Endothelial cell of umbilical vein (primary cell): ENCODE results near the gene CTR9. TPM values are rescaled to one million over a fixed set of nuclear protein-coding genes. Genes with fewer than 3 reads are reported as not detected.

Experiments
- BruUV-seq: library from RNA; stranded (reverse); fragments of 400-500 nt; replicated peaks from 2 replicates; lab custom pipeline; 2021; lab: Mats Ljungman, UMichigan
- CTCF ChIA-PET: fragments of 300-600, 350-600 bp; sonication (Branson Sonifier 250); formaldehyde crosslinking; loops from one replicate; lab custom pipeline; 2021; ENCODE audit warnings: antibody characterized with exemption, inconsistent platforms; lab: Charles Lee
- POLR2A ChIA-PET: fragments of 300-600, 350-600 bp; sonication (Branson Sonifier 250); formaldehyde crosslinking; loops from one replicate; lab custom pipeline; 2021; ENCODE audit warnings: antibody characterized with exemption, inconsistent platforms; lab: Charles Lee
- DNase-seq: peaks from one replicate; pipeline ENCODE4 v3.0.0-alpha.2; 2011; ENCODE audit warnings: low read depth, low spot score
- FAIRE-seq: peaks from 2 replicates; lab custom pipeline; 2011; peaks lifted over from hg19 to GRCh38; lab: Jason Lieb, UNC
- H2AFZ ChIP-seq: 2 replicates; pipeline ENCODE4 v1.6.0; 2012; ENCODE audit warnings: low read depth, low read length, control low read depth, inconsistent platforms
- H3K27ac ChIP-seq: 2 replicates; pipeline ENCODE4 v1.5.1; 2011; ENCODE audit warnings: low read depth, mild to moderate bottlenecking, control low read depth, low read length, moderate library complexity; ENCODE audit not compliant: insufficient read depth
- H3K27me3 ChIP-seq, 2 experiments: 2 replicates each; pipeline versions ENCODE4 v1.6.0 to v1.6.1; 2011; ENCODE audit warnings: low read length in 2 of 2, mixed read lengths in 1 of 2; ENCODE audit not compliant: control insufficient read depth in 2 of 2, insufficient read depth in 2 of 2
- H3K36me3 ChIP-seq, 2 experiments: 2 replicates in 1 of 2; 3 replicates in 1 of 2; pipeline ENCODE4 v1.5.1; 2011; ENCODE audit warnings: low read length in 2 of 2, mild to moderate bottlenecking in 1 of 2, moderate library complexity in 1 of 2; ENCODE audit not compliant: control insufficient read depth in 2 of 2, insufficient read depth in 2 of 2; ENCODE audit errors: extremely low read depth in 1 of 2
- H3K4me1 ChIP-seq: 3 replicates; pipeline ENCODE4 v1.5.1; 2011; ENCODE audit warnings: mild to moderate bottlenecking, low read length; ENCODE audit not compliant: control insufficient read depth, insufficient read depth; ENCODE audit errors: extremely low read depth
- H3K4me2 ChIP-seq: 2 replicates; pipeline ENCODE4 v1.6.1; 2011; ENCODE audit warnings: low read length, control low read depth, mixed read lengths; ENCODE audit not compliant: insufficient read depth
- H3K4me3 ChIP-seq, 3 experiments: fragments of 200-600 bp in 1 of 3; sonication (generic), shearing (Covaris generic) in 1 of 3; replicated peaks in 1 of 3; 2 replicates each; pipeline ENCODE4 v1.5.1; 2011 to 2016; ENCODE audit warnings: control low read depth in 3 of 3, low read length in 3 of 3, mild to moderate bottlenecking in 2 of 3, inconsistent platforms in 1 of 3, low read depth in 1 of 3, moderate library complexity in 1 of 3; ENCODE audit not compliant: insufficient read depth in 1 of 3
- H3K79me2 ChIP-seq: 2 replicates; pipeline ENCODE4 v1.6.0; 2012; ENCODE audit warnings: low read length, inconsistent platforms; ENCODE audit not compliant: control insufficient read depth, insufficient read depth
- H3K9ac ChIP-seq: replicated peaks from 2 replicates; pipeline ENCODE3; 2011; ENCODE audit warnings: low read length, control low read depth; ENCODE audit not compliant: insufficient read depth; ENCODE audit errors: extremely low read depth
- H3K9me1 ChIP-seq: replicated peaks from 3 replicates; pipeline ENCODE4 v1.6.0; 2011; ENCODE audit warnings: mild to moderate bottlenecking, low read length; ENCODE audit not compliant: control insufficient read depth, insufficient read depth; ENCODE audit errors: extremely low read depth
- H3K9me3 ChIP-seq: replicated peaks from 2 replicates; pipeline ENCODE4 v1.5.1; 2012; ENCODE audit warnings: low read length, inconsistent platforms; ENCODE audit not compliant: control insufficient read depth, insufficient read depth
- H4K20me1 ChIP-seq: replicated peaks from 2 replicates; pipeline ENCODE3; 2011; ENCODE audit warnings: mild to moderate bottlenecking, low read length; ENCODE audit not compliant: control insufficient read depth, insufficient read depth; ENCODE audit errors: extremely low read depth
- CTCF ChIP-seq, 2 donors: IDR thresholded peaks; 1 replicate in 1 of 2; 2 replicates in 1 of 2; pipeline ENCODE4 v1.5.1; 2011; ENCODE audit warnings: low read length in 2 of 2, mild to moderate bottlenecking in 2 of 2, moderate library complexity in 2 of 2, control low read depth in 1 of 2, inconsistent platforms in 1 of 2, low read depth in 1 of 2; ENCODE audit not compliant: insufficient read depth in 1 of 2; ENCODE audit errors: extremely low read depth in 1 of 2
- EZH2 ChIP-seq: IDR thresholded peaks from 2 replicates; pipeline ENCODE4 v1.6.1; 2012; ENCODE audit warnings: borderline replicate concordance, low read depth, mild to moderate bottlenecking, moderate library complexity, low read length, inconsistent platforms; ENCODE audit not compliant: severe bottlenecking
- FOS ChIP-seq: IDR thresholded peaks from 2 replicates; pipeline ENCODE4 v1.6.1; 2011; ENCODE audit warnings: mild to moderate bottlenecking, low read length, moderate library complexity, borderline replicate concordance; ENCODE audit not compliant: insufficient read depth
- GATA2 ChIP-seq: IDR thresholded peaks from 2 replicates; pipeline ENCODE4 v1.7.0; 2011; ENCODE audit warnings: low read depth, mild to moderate bottlenecking, moderate library complexity, mixed read lengths, low read length; ENCODE audit not compliant: insufficient read length, insufficient read depth
- JUN ChIP-seq: IDR thresholded peaks from 2 replicates; pipeline ENCODE4 v1.6.1; 2011; ENCODE audit warnings: borderline replicate concordance, low read depth; ENCODE audit not compliant: insufficient read length, insufficient read depth
- POLR2A ChIP-seq: IDR thresholded peaks from 2 replicates; pipeline ENCODE4 v1.6.1; 2012; ENCODE audit warnings: low read depth, mild to moderate bottlenecking, control low read depth, low read length
- POLR2AphosphoS5 ChIP-seq: IDR thresholded peaks from 2 replicates; pipeline ENCODE4 v1.6.1; 2012; ENCODE audit warnings: low read depth, mild to moderate bottlenecking, control low read depth, low read length, moderate library complexity; ENCODE audit not compliant: insufficient read depth
- dilution Hi-C: fragments of 300-500 bp; cut with MboI; formaldehyde crosslinking; loops from one replicate; pipeline ENCODE4 v1.15.0; 2019; ENCODE audit warnings: low sequenced_read_pairs; ENCODE audit not compliant: extremely low pct_ligation_motif_present
- intact Hi-C: fragments of 100-400 bp; cut with micrococcal nuclease; formaldehyde crosslinking; loops from one replicate; pipeline ENCODE4 v1.10.0; 2022
- polyA plus RNA-seq, 4 experiments: library from polyadenylated mRNA; depleted of rRNA in 3 of 4; stranded (reverse) in 3 of 4; unstranded in 1 of 4; fragments of >200 nt; gene quantifications; 2 replicates each; pipeline versions ENCODE4 v1.2.1 to v1.2.3, GENCODE V29; 2011 to 2012; ENCODE audit warnings: missing spikeins in 1 of 4
- total RNA-seq: library from RNA; stranded (reverse); gene quantifications from 2 replicates; pipeline ENCODE4 v1.2.3, GENCODE V29; 2021

Gene CTR9
- total and polyA plus RNA-seq, 2 donors (not counting 3 experiments of a cell fraction or from before 2014, with no cell fraction given): 7.5 to 33.2 TPM

GRCh38 chr11:10792385-10793068, 41.5 kb downstream of the CTR9 start:
- TF ChIP-seq CTCF (IDR thresholded peaks at IDR 0.05; ENCODE audit: extremely low read depth in 1 of 2, insufficient read depth in 1 of 2, low read depth in 1 of 2, low read length in 2 of 2) (peak; percentile 97 to 98), POLR2AphosphoS5 (no peak), FOS (no peak), GATA2 (no peak), POLR2A (no peak), EZH2 (no peak), JUN (no peak)
- no peaks in the 10 kb centered on the region for H3K79me2 ChIP-seq
- H4K20me1 ChIP-seq: no peaks in the 10 kb centered on the region
- H3K4me2 ChIP-seq: no peak overlapping the region
- H3K4me1 ChIP-seq: no peaks in the 10 kb centered on the region
- ChIA-PET CTCF (interaction anchor here (0.6 to 3.5 kb wide), 46 partner anchors 8 to 1496 kb away, joined by 3 to 83 read pairs (median 4); partner anchors contain the start of genes EIF4G2 and ZBED5), POLR2A (interaction anchor here (1.2 to 3.1 kb wide), 3 partner anchors 16 to 229 kb away, joined by 4 to 28 read pairs (median 5); partner anchors contain the start of gene EIF4G2)
- DNase-seq: peak; percentile 69
- peak; percentile 86 for FAIRE-seq
- H3K4me3 ChIP-seq: no peak overlapping the region
- no peaks in the 10 kb centered on the region for H3K9me1 ChIP-seq
- no peak overlapping the region for H2AFZ ChIP-seq
- BruUV-seq: no TSS peak
- intact Hi-C loops (loop anchor here (1.0 kb wide), 3 partner anchors 142 to 995 kb away; no protein-coding TSS in a partner anchor), dilution Hi-C loops (no loop called here)
- H3K27ac ChIP-seq: no peak overlapping the region
- H3K9me3 ChIP-seq: no peaks in the 10 kb centered on the region
- H3K36me3 ChIP-seq: peaks cover 3 to 14% of the 10 kb centered on the region in 2 experiments
- no peak overlapping the region for H3K9ac ChIP-seq
- no peaks in the 10 kb centered on the region for H3K27me3 ChIP-seq
